ENCODE data around the gene TMEM151B. TPM values are rescaled to one million over a fixed set of nuclear protein-coding genes. Genes with fewer than 3 reads are reported as not detected.

Gene TMEM151B
- total and polyA plus RNA-seq, 9 of the 15 experiments (the other 6 are each of a cell fraction or from before 2014, with no cell fraction given), result not detected

DNA sequence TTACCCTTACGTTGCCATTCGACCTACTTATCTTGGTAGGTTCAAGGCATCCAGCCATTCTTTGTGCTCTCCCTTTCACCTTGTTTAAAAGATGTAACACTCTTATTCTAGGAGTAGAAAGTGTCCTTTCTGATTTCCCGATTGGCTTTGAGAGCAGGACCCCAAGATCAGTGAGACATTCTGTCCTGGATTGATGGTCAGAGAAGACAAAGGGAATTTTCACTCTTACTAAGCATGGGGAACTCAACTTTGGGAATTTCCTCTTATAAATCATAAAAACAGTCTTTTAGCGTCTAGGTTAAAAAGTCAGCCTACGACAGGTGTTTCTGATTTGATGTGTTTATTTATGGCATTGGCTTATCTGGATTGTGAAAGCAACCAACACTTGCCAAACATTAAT is 45.7 kb downstream of the TMEM151B start:
- Histone ChIP-seq H3K4me2 (ENCODE audit: insufficient read depth, low read length) (no peak overlapping the region), H3K9me1 (ENCODE audit: control insufficient read depth, insufficient read depth, low read length) (no peaks in the 10 kb centered on the region), H3K9me3 (replicated peaks; ENCODE audit: control insufficient read depth, insufficient read depth, low read depth, low read length) (no peaks in the 10 kb centered on the region), H3K79me2 (ENCODE audit: control insufficient read depth, insufficient read depth, low read length) (peaks cover 15% of the 10 kb centered on the region), H3K27ac (ENCODE audit: extremely low read depth, low read depth, low read length) (no peak overlapping the region), H3K36me3 (ENCODE audit: control insufficient read depth, insufficient read depth, low read length) (peaks cover 13% of the 10 kb centered on the region), H3K27me3 (ENCODE audit: control insufficient read depth in 2 of 2, insufficient read depth in 2 of 2, low read length in 2 of 2) (peaks cover 34 to 35% of the 10 kb centered on the region in 2 experiments), H3K9ac (ENCODE audit: insufficient read depth in 1 of 2, low read depth in 2 of 2, low read length in 2 of 2) (no peak overlapping the region), H4K20me1 (replicated peaks; ENCODE audit: control insufficient read depth, insufficient read depth, low read length) (no peaks in the 10 kb centered on the region), H3K4me1 (replicated peaks in 1 of 2; ENCODE audit: control insufficient read depth in 2 of 2, insufficient read depth in 2 of 2, low read length in 2 of 2) (peaks cover 5 to 6% of the 10 kb centered on the region in 2 experiments; a peak in 3 of 5 replicates), H2AFZ (ENCODE audit: low read depth, low read length) (no peak overlapping the region), H3K4me3 (no peak overlapping the region)
- intact Hi-C loops (cut with micrococcal nuclease), result no loop called here
- TF ChIP-seq ZFP91 (CRISPR knock-in tag; IDR thresholded peaks at IDR 0.05) (no peak), ZNF146 (CRISPR knock-in tag; IDR thresholded peaks at IDR 0.05; ENCODE audit: unreplicated experiment) (no peak), NFE2 (IDR thresholded peaks at IDR 0.05; ENCODE audit: low read depth) (no peak), CBX1 (IDR thresholded peaks at IDR 0.05; ENCODE audit: low read depth) (no peak), ZNF263 (CRISPR knock-in tag; IDR thresholded peaks at IDR 0.05; ENCODE audit: borderline replicate concordance) (no peak), NBN (IDR thresholded peaks at IDR 0.05; ENCODE audit: low read depth) (no peak)
- TF ChIP-seq, protein P1, sequence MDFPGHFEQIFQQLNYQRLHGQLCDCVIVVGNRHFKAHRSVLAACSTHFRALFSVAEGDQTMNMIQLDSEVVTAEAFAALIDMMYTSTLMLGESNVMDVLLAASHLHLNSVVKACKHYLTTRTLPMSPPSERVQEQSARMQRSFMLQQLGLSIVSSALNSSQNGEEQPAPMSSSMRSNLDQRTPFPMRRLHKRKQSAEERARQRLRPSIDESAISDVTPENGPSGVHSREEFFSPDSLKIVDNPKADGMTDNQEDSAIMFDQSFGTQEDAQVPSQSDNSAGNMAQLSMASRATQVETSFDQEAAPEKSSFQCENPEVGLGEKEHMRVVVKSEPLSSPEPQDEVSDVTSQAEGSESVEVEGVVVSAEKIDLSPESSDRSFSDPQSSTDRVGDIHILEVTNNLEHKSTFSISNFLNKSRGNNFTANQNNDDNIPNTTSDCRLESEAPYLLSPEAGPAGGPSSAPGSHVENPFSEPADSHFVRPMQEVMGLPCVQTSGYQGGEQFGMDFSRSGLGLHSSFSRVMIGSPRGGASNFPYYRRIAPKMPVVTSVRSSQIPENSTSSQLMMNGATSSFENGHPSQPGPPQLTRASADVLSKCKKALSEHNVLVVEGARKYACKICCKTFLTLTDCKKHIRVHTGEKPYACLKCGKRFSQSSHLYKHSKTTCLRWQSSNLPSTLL (IDR thresholded peaks at IDR 0.05), result no peak
- WGBS (ENCODE audit: insufficient coverage, low coverage, missing lambda C conversion rate), result 0% methylated on average over 5 of the region's 5 CpGs
- FAIRE-seq (no peak), DNase-seq (ENCODE audit: extremely low read depth in 1 of 4, low spot score in 3 of 4) (no peak), ATAC-seq (no peak)
- BruUV-seq (replicated peaks), result no TSS peak
- in situ Hi-C loops (cut with MboI), result no loop called here
- CTCF ChIA-PET (ENCODE audit: low intra/inter-chr PET ratio), result no interaction called here
- POLR2A ChIA-PET, result no interaction called here

All from K562 (cell line).